GM18951 (cell line): ENCODE measurements around the gene PCDHGA10.
"Not testable (repeated sequence)": the region's sequence is repeated elsewhere in the genome, so short reads cannot be mapped to it uniquely, and the experiment has no call there.

Source experiments
- POLR2A ChIP-seq: IDR thresholded peaks from 4 replicates; pipeline ENCODE4 v1.6.1; 2011; ENCODE audit warnings: mild to moderate bottlenecking; ENCODE audit not compliant: insufficient read length, insufficient read depth; ENCODE audit errors: extremely low read depth
- in situ Hi-C: fragments of 300-500 bp; cut with MboI; formaldehyde crosslinking; loops from one replicate; pipeline ENCODE4 v1.12.0; 2022; ENCODE audit warnings: low sequenced_read_pairs, mixed read lengths, inconsistent platforms; ENCODE audit not compliant: unreplicated experiment

Gene PCDHGA10

DNA sequence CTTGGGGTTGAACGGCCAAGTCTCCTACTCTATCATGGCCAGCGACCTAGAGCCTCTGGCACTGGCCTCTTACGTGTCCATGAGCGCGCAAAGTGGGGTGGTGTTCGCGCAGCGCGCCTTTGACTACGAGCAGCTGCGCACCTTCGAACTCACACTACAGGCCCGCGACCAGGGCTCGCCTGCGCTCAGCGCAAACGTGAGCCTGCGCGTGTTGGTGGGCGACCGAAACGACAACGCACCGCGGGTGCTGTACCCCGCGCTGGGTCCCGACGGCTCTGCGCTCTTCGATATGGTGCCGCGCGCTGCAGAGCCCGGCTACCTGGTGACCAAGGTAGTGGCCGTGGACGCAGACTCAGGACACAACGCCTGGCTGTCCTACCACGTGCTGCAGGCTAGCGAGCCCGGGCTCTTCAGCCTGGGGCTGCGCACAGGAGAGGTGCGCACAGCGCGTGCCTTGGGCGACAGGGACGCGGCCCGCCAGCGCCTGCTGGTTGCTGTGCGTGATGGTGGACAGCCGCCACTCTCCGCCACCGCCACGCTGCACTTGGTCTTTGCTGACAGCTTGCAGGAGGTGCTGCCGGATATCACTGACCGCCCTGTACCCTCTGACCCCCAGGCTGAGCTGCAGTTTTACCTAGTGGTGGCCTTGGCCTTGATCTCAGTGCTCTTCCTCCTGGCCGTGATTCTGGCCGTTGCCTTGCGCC lies 13.1 kb upstream of the PCDHGA10 start:
- TF ChIP-seq POLR2A, result no peak
- in situ Hi-C loops, result no loop called here

- in situ Hi-C loops, result no loop called here
- no peak for TF ChIP-seq POLR2A
Measured at GRCh38 chr5:141402553-141403243, 10.1 kb upstream of the PCDHGA10 start, which contains the start of gene PCDHGA9. PCDHGA9 (plus strand) TSS chr5:141402778; CDS start chr5:141402953, 175 bp downstream.

DNA sequence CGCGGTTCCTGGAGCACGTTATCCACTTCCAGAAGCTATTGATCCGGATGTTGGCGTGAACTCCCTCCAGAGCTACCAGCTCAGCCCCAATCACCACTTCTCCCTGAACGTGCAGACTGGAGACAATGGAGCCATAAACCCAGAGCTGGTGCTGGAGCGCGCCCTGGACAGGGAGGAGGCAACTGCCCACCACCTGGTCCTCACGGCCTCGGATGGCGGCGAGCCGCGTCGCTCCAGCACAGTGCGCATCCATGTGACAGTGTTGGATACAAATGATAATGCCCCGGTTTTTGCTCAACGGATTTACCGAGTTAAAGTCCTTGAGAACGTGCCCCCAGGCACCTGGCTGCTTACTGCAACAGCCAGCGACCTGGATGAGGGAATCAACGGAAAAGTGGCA lies 9.4 kb upstream of the PCDHGA10 start:
- no peak for TF ChIP-seq POLR2A
- in situ Hi-C loops, result no loop called here

DNA sequence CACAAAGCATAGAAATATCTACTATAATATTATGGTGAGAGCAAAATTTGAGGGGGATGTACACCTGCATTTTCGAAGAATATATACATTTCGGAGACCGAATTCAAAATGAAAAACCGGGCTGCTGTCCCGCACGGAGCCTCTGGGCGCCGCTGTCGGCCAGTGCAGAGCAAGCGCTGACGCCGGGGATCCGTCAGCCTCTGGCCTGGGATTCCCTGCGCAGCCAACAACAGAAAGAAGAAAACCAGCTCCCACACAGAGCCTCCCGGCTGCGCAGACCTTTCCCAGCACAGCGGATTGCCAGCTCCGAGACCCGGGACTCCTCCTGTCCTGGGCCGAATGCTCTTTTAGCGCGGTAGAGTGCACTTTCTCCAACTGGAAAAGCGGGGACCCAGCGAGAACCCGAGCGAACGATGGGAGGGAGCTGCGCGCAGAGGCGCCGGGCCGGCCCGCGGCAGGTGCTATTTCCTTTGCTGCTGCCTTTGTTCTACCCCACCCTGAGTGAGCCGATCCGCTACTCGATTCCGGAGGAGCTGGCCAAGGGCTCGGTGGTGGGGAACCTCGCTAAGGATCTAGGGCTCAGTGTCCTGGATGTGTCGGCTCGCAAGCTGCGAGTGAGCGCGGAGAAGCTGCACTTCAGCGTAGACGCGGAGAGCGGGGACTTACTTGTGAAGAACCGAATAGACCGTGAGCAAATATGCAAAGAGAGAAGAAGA lies 4.8 kb upstream of the PCDHGA10 start, which contains the start of gene PCDHGB6:
TSS of gene PCDHGB6 (plus strand) at position 232 of the 716 bp plus-strand sequence. CDS start at position 414, 182 bp downstream.
- in situ Hi-C loops, result not testable (repeated sequence)

DNA sequence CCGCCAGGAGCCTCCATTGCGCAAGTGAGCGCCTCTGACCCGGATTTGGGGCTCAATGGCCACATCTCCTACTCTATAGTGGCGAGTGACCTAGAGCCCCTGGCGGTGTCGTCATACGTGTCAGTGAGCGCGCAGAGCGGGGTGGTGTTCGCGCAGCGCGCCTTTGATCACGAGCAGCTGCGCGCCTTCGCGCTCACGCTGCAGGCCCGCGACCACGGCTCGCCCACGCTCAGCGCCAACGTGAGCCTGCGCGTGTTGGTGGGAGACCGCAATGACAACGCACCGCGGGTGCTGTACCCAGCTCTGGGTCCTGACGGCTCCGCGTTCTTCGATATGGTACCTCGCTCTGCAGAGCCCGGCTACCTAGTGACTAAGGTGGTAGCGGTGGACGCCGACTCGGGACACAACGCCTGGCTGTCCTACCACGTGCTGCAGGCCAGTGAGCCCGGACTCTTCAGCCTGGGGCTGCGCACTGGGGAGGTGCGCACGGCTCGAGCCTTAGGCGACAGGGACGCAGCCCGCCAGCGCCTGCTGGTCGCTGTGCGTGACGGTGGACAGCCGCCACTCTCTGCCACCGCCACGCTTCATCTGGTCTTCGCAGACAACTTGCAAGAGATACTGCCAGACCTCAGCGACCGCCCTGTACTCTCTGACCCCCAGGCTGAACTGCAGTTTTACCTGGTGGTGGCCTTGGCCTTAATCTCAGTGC lies 3.0 kb upstream of the PCDHGA10 start:
- TF ChIP-seq POLR2A, result no peak
- in situ Hi-C loops, result no loop called here

GRCh38 chr5:141411575-141411974 lies 1.2 kb upstream of the PCDHGA10 start:
- no peak for TF ChIP-seq POLR2A
- in situ Hi-C loops, result no loop called here

DNA sequence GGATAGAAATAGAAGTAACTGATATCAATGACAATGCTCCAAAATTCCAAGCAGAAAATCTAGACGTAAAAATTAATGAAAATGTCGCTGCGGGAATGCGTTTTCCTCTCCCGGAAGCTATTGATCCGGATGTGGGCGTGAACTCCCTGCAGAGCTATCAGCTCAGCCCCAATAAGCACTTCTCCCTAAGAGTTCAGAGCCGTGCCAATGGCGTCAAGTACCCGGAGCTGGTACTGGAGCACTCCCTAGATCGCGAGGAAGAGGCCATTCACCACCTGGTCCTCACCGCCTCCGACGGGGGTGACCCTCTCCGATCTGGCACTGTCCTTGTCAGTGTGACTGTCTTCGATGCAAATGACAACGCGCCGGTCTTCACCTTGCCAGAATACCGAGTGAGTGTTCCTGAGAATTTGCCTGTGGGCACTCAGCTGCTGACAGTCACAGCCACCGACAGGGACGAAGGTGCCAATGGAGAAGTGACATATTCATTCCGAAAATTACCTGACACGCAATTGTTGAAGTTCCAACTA lies 818 bp downstream of the PCDHGA10 start:
- no peak for TF ChIP-seq POLR2A
- in situ Hi-C loops, result no loop called here

- in situ Hi-C loops, result loop anchor here (5.0 kb wide), 1 partner anchor 148 kb away; no protein-coding TSS in a partner anchor
Measured at GRCh38 chr5:141414548-141415274, 1.9 kb downstream of the PCDHGA10 start.

- in situ Hi-C loops, result loop anchor here (5.0 kb wide), 1 partner anchor 147 kb away; no protein-coding TSS in a partner anchor
Measured at GRCh38 chr5:141415275-141415618, 2.5 kb downstream of the PCDHGA10 start.

GRCh38 chr5:141417494-141418172 lies 4.8 kb downstream of the PCDHGA10 start, which contains the start of gene PCDHGB7:
PCDHGB7 (plus strand) TSS chr5:141417677; CDS start chr5:141417860, 183 bp downstream.
- in situ Hi-C loops, result loop anchor here (5.0 kb wide), 1 partner anchor 145 kb away; no protein-coding TSS in a partner anchor

GRCh38 chr5:141419074-141419880 lies 6.5 kb downstream of the PCDHGA10 start:
- TF ChIP-seq POLR2A, result no peak
- in situ Hi-C loops, result loop anchor here (5.0 kb wide), 1 partner anchor 143 kb away; no protein-coding TSS in a partner anchor
